Hepatocyte (in vitro differentiated cells): Measurements from ENCODE around the gene FAM47B.

Experiments
- EZH2 ChIP-seq: fragments of 200-600 bp; sonication (generic); IDR thresholded peaks from 2 replicates; pipeline ENCODE4 v1.6.1; 2016; ENCODE audit warnings: antibody characterized with exemption, mild to moderate bottlenecking, borderline replicate concordance
- TF ChIP-seq, protein P1 (sequence below): fragments of 200-600 bp; sonication (generic); IDR thresholded peaks from 2 replicates; pipeline ENCODE4 v1.5.1; 2016; ENCODE audit warnings: antibody characterized with exemption, mild to moderate bottlenecking; ENCODE audit not compliant: poor library complexity

DNA sequence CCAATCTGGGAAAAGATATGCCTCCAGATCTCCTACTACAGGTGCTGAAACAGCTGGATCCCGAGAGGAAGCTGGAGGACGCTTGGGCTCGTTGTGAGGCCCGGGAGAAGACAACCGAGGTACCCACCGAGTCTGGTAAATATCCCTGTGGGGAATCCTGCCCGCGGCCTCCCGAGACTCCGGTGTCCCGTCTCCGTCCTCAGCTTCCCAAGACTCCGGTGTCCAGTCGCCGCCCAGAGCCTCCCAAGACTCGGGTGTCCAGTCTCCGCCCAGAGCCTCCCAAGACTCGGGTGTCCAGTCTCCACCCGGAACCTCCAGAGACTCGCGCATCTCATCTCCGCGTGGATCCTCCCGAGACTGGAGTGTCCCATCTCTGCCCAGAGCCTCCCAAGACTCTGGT, 639 bp downstream of the FAM47B start:
- TF ChIP-seq, protein P1, sequence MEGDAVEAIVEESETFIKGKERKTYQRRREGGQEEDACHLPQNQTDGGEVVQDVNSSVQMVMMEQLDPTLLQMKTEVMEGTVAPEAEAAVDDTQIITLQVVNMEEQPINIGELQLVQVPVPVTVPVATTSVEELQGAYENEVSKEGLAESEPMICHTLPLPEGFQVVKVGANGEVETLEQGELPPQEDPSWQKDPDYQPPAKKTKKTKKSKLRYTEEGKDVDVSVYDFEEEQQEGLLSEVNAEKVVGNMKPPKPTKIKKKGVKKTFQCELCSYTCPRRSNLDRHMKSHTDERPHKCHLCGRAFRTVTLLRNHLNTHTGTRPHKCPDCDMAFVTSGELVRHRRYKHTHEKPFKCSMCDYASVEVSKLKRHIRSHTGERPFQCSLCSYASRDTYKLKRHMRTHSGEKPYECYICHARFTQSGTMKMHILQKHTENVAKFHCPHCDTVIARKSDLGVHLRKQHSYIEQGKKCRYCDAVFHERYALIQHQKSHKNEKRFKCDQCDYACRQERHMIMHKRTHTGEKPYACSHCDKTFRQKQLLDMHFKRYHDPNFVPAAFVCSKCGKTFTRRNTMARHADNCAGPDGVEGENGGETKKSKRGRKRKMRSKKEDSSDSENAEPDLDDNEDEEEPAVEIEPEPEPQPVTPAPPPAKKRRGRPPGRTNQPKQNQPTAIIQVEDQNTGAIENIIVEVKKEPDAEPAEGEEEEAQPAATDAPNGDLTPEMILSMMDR: no peak
- TF ChIP-seq EZH2: no peak
